22Rv1 (cell line): ENCODE measurements around the gene GGTA1.

Experiments used
- ZFX ChIP-seq: fragments of 450-650 bp; IDR thresholded peaks from 2 replicates; pipeline ENCODE4 v1.6.1; 2017; ENCODE audit warnings: antibody characterized with exemption, borderline replicate concordance
- TF ChIP-seq, protein P1 (sequence below): fragments of 450-650 bp; IDR thresholded peaks from 2 replicates; pipeline ENCODE4 v1.5.1; 2017; ENCODE audit warnings: mild to moderate bottlenecking

DNA sequence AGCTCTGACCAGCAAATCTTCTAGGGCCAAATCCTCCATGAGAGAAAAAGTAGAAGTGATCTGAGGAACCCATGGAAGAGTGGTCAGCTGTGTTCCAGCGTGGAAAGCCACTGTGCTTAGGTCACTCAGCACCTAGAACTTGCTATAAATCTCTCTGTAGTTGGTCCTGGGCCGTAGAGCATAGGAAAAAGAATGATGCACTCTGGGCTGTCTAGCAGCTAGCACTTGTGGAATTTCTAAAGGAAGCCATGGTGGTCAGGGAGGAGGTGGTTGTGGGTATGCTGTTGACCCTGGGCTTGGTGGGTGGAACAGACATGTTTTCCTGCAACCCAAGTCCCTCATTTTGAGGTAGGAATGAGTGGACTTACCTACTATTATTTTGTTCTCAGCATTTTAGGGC lies 48.1 kb downstream of the GGTA1 start:
- TF ChIP-seq, protein P1, sequence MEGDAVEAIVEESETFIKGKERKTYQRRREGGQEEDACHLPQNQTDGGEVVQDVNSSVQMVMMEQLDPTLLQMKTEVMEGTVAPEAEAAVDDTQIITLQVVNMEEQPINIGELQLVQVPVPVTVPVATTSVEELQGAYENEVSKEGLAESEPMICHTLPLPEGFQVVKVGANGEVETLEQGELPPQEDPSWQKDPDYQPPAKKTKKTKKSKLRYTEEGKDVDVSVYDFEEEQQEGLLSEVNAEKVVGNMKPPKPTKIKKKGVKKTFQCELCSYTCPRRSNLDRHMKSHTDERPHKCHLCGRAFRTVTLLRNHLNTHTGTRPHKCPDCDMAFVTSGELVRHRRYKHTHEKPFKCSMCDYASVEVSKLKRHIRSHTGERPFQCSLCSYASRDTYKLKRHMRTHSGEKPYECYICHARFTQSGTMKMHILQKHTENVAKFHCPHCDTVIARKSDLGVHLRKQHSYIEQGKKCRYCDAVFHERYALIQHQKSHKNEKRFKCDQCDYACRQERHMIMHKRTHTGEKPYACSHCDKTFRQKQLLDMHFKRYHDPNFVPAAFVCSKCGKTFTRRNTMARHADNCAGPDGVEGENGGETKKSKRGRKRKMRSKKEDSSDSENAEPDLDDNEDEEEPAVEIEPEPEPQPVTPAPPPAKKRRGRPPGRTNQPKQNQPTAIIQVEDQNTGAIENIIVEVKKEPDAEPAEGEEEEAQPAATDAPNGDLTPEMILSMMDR, result no peak
- TF ChIP-seq ZFX, result no peak
